IPS DF 19.7 (cell line): ENCODE measurements around the gene CRACDL.

Experiments used
- DNase-seq: peaks from one replicate; pipeline ENCODE4 v3.0.0-alpha.2; 2013; ENCODE audit warnings: low read depth, low spot score

The CRACDL gene

GRCh38 chr2:98854682-98855081 is 81.3 kb downstream of the CRACDL start:
- no peak for DNase-seq

- no peak for DNase-seq
Observed at GRCh38 chr2:98852932-98853331, 83.1 kb downstream of the CRACDL start.

- no peak for DNase-seq
Observed at GRCh38 chr2:98850074-98850473, 86.0 kb downstream of the CRACDL start.

- no peak for DNase-seq
Observed at GRCh38 chr2:98849113-98849512, 86.9 kb downstream of the CRACDL start.

- no peak for DNase-seq
Observed at GRCh38 chr2:98847853-98848252, 88.2 kb downstream of the CRACDL start.

GRCh38 chr2:98846041-98846440 is 90.0 kb downstream of the CRACDL start:
- DNase-seq = no peak

GRCh38 chr2:98842136-98842535 is 93.9 kb downstream of the CRACDL start:
- no peak for DNase-seq

- no peak for DNase-seq
Observed at GRCh38 chr2:98839292-98839691, 96.7 kb downstream of the CRACDL start.

GRCh38 chr2:98835831-98836385 is 100.1 kb downstream of the CRACDL start:
- DNase-seq = no peak

GRCh38 chr2:98833917-98834263 is 102.1 kb downstream of the CRACDL start:
- DNase-seq = no peak

- no peak for DNase-seq
Observed at GRCh38 chr2:98833172-98833916, 102.7 kb downstream of the CRACDL start.

- DNase-seq = no peak
Observed at GRCh38 chr2:98832172-98832571, 103.9 kb downstream of the CRACDL start.

- no peak for DNase-seq
Observed at GRCh38 chr2:98830571-98831145, 105.4 kb downstream of the CRACDL start.

GRCh38 chr2:98829581-98830270 is 106.3 kb downstream of the CRACDL start:
- no peak for DNase-seq

GRCh38 chr2:98828793-98829371 is 107.1 kb downstream of the CRACDL start:
- DNase-seq = no peak

GRCh38 chr2:98828369-98828744 is 107.7 kb downstream of the CRACDL start:
- DNase-seq = no peak

- DNase-seq = no peak
Observed at GRCh38 chr2:98827625-98828368, 108.2 kb downstream of the CRACDL start.

- DNase-seq = no peak
Observed at GRCh38 chr2:98826856-98827255, 109.2 kb downstream of the CRACDL start.

GRCh38 chr2:98825858-98826257 is 110.2 kb downstream of the CRACDL start:
- DNase-seq = no peak

GRCh38 chr2:98825404-98825803 is 110.6 kb downstream of the CRACDL start:
- DNase-seq = no peak

- DNase-seq = no peak
Observed at GRCh38 chr2:98825020-98825350, 111.0 kb downstream of the CRACDL start.
